Smooth muscle cell (in vitro differentiated cells): ENCODE data around the gene ANKS1A. TPM values are rescaled to one million over a fixed set of nuclear protein-coding genes. Genes with fewer than 3 reads are reported as not detected.

Experiments
- DNase-seq: peaks from one replicate; lab custom pipeline; 2025; ENCODE audit not compliant: unreplicated experiment; lab: John Stamatoyannopoulos, UW
- H2AFZ ChIP-seq: fragments of 200-600 bp; sonication (generic); 2 replicates; pipeline ENCODE4 v1.6.0; 2016; ENCODE audit warnings: antibody characterized with exemption, low read depth, mild to moderate bottlenecking
- H3F3A ChIP-seq: fragments of 200-600 bp; sonication (generic); 2 replicates; pipeline ENCODE4 v1.6.0; 2017; ENCODE audit warnings: antibody characterized with exemption, low read depth
- H3K27ac ChIP-seq: fragments of 200-600 bp; sonication (generic); 2 replicates; pipeline ENCODE4 v1.5.1; 2016; ENCODE audit warnings: low read depth, mild to moderate bottlenecking
- H3K27me3 ChIP-seq: fragments of 200-600 bp; sonication (generic); 2 replicates; pipeline ENCODE4 v1.6.1; 2016; ENCODE audit warnings: low read depth, mild to moderate bottlenecking
- H3K36me3 ChIP-seq: fragments of 200-600 bp; sonication (generic); 2 replicates; pipeline ENCODE4 v1.5.1; 2016; ENCODE audit warnings: low read depth
- H3K4me1 ChIP-seq: fragments of 200-600 bp; sonication (generic); 2 replicates; pipeline ENCODE4 v1.5.1; 2016; ENCODE audit warnings: low read depth
- H3K4me2 ChIP-seq: fragments of 200-600 bp; sonication (generic); 2 replicates; pipeline ENCODE4 v1.6.0; 2016; ENCODE audit warnings: mild to moderate bottlenecking
- H3K4me3 ChIP-seq: fragments of 200-600 bp; sonication (generic); 2 replicates; pipeline ENCODE4 v1.5.1; 2016; ENCODE audit warnings: mild to moderate bottlenecking
- H3K79me2 ChIP-seq: fragments of 200-600 bp; sonication (generic); 2 replicates; pipeline ENCODE4 v1.6.0; 2016; ENCODE audit warnings: low read depth, mild to moderate bottlenecking
- H3K9ac ChIP-seq: fragments of 200-600 bp; sonication (generic); 2 replicates; pipeline ENCODE4 v1.6.0; 2016; ENCODE audit warnings: low read depth
- H3K9me3 ChIP-seq: fragments of 200-600 bp; sonication (generic); replicated peaks from 2 replicates; pipeline ENCODE4 v1.5.1; 2016; ENCODE audit warnings: low read depth
- H4K20me1 ChIP-seq: fragments of 200-600 bp; sonication (generic); 2 replicates; pipeline ENCODE4 v1.6.0; 2016; ENCODE audit warnings: low read depth
- WGBS: methylation state at CpG from one replicate; pipeline ENCODE4 v1.1.7; 2016; ENCODE audit warnings: low lambda C conversion rate; 5-methylcytosine and 5-hydroxymethylcytosine counted together
- polyA plus RNA-seq: library from polyadenylated mRNA; unstranded; fragments of >200 nt; fragmentation: Nextera tagmentation; extraction: Ambion mirVana; gene quantifications from 2 replicates; pipeline ENCODE4 v1.2.1, GENCODE V29; 2016
- total RNA-seq: library from RNA; depleted of rRNA; stranded (reverse); fragments of >200 nt; gene quantifications from 2 replicates; pipeline ENCODE4 v1.2.3, GENCODE V29; 2014
- TF ChIP-seq, protein P1 (sequence below): fragments of 200-600 bp; sonication (generic); IDR thresholded peaks from 2 replicates; pipeline ENCODE4 v1.5.1; 2017; ENCODE audit warnings: borderline replicate concordance, mild to moderate bottlenecking, antibody characterized with exemption; ENCODE audit not compliant: insufficient read depth, poor library complexity, severe bottlenecking

Gene ANKS1A
- total and polyA plus RNA-seq, 2 experiments from 2014 or later = 28.9 to 39.2 TPM

GRCh38 chr6:34866509-34866908 lies 22.5 kb upstream of the ANKS1A start:
- Histone ChIP-seq H3K27me3 (no peaks in the 10 kb centered on the region), H3K4me2 (no peak overlapping the region), H3K79me2 (no peaks in the 10 kb centered on the region), H3K4me3 (no peak overlapping the region), H3K9me3 (no peaks in the 10 kb centered on the region), H3F3A (no peaks in the 10 kb centered on the region), H3K4me1 (no peaks in the 10 kb centered on the region), H3K27ac (no peak overlapping the region), H3K9ac (no peak overlapping the region), H4K20me1 (no peaks in the 10 kb centered on the region), H2AFZ (no peak overlapping the region), H3K36me3 (no peaks in the 10 kb centered on the region)
- TF ChIP-seq, protein P1, sequence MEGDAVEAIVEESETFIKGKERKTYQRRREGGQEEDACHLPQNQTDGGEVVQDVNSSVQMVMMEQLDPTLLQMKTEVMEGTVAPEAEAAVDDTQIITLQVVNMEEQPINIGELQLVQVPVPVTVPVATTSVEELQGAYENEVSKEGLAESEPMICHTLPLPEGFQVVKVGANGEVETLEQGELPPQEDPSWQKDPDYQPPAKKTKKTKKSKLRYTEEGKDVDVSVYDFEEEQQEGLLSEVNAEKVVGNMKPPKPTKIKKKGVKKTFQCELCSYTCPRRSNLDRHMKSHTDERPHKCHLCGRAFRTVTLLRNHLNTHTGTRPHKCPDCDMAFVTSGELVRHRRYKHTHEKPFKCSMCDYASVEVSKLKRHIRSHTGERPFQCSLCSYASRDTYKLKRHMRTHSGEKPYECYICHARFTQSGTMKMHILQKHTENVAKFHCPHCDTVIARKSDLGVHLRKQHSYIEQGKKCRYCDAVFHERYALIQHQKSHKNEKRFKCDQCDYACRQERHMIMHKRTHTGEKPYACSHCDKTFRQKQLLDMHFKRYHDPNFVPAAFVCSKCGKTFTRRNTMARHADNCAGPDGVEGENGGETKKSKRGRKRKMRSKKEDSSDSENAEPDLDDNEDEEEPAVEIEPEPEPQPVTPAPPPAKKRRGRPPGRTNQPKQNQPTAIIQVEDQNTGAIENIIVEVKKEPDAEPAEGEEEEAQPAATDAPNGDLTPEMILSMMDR = no peak
- DNase-seq = no peak
- 93% methylated on average over 3 of the region's 3 CpGs for WGBS

DNA sequence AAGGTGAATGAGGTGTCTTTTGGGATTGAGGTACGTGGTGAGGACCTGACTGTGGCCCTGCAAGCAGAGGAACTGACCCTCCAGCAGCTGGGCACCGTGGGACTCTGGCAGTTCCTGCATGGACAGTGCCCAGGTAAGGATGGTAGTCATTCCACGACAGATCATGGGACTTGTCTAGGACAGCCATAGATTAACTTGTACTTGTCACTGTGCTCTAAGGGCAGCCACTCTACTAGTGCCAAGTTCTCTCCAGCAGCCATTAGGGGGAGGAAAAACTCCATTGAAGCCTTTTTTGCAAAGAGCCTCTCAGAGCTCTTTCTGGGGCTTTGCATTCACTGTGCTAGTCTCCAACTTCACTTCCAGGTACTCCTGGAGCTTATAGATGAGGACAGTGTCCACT lies 21.6 kb upstream of the ANKS1A start:
- no peaks in the 10 kb centered on the region for H3K79me2 ChIP-seq
- no peak overlapping the region for H3K9ac ChIP-seq
- H3K9me3 ChIP-seq = no peaks in the 10 kb centered on the region
- no peaks in the 10 kb centered on the region for H3K27me3 ChIP-seq
- 96% methylated on average over 3 of the region's 3 CpGs for WGBS
- no peaks in the 10 kb centered on the region for H3K4me1 ChIP-seq
- H3K4me3 ChIP-seq = no peak overlapping the region
- no peak overlapping the region for H3K4me2 ChIP-seq
- no peak overlapping the region for H3K27ac ChIP-seq
- DNase-seq = no peak
- no peaks in the 10 kb centered on the region for H3K36me3 ChIP-seq
- H4K20me1 ChIP-seq = no peaks in the 10 kb centered on the region
- H2AFZ ChIP-seq = no peak overlapping the region
- TF ChIP-seq, protein P1 = no peak
- H3F3A ChIP-seq = no peaks in the 10 kb centered on the region

- TF ChIP-seq, protein P1 = no peak
- Histone ChIP-seq H3F3A (no peaks in the 10 kb centered on the region), H3K4me2 (no peak overlapping the region), H3K9ac (no peak overlapping the region), H3K4me3 (no peak overlapping the region), H3K36me3 (no peaks in the 10 kb centered on the region), H2AFZ (no peak overlapping the region), H3K4me1 (no peaks in the 10 kb centered on the region), H3K27me3 (no peaks in the 10 kb centered on the region), H3K79me2 (no peaks in the 10 kb centered on the region), H3K27ac (no peak overlapping the region), H3K9me3 (no peaks in the 10 kb centered on the region), H4K20me1 (no peaks in the 10 kb centered on the region)
- WGBS = 96% methylated on average over 4 of the region's 4 CpGs
- no peak for DNase-seq
Measured at GRCh38 chr6:34871853-34872252, 17.2 kb upstream of the ANKS1A start.

DNA sequence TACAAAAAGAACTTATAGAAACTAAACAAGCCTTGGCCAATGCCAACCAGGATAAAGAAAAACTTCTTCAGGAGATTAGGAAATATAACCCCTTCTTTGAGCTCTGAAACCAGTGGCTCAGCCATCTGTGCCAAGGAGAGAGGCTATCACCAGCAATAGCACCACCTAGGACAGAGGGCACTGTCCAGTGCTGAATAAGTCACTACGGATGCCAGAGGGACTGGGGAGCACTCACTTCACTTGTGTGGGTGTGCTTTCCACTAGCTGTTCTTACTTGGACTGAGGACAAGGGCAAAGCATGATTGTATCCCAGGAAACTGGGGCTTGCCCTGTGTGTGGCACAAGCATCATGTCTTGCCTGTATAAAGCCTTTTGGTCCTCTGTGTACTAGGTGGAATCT lies 16.7 kb upstream of the ANKS1A start:
- Histone ChIP-seq H3K9me3 (no peaks in the 10 kb centered on the region), H3K4me3 (no peak overlapping the region), H2AFZ (no peak overlapping the region), H3K27me3 (no peaks in the 10 kb centered on the region), H3K27ac (no peak overlapping the region), H3F3A (no peaks in the 10 kb centered on the region), H3K9ac (no peak overlapping the region), H3K36me3 (no peaks in the 10 kb centered on the region), H3K4me2 (no peak overlapping the region), H4K20me1 (no peaks in the 10 kb centered on the region), H3K79me2 (no peaks in the 10 kb centered on the region), H3K4me1 (no peaks in the 10 kb centered on the region)
- TF ChIP-seq, protein P1 = no peak
- WGBS = 95% methylated on average over 1 of the region's 1 CpG
- no peak for DNase-seq
